GM18526 (cell line): ENCODE data around the gene CHCT1.

ENCODE experiments used
- POLR2A ChIP-seq: IDR thresholded peaks from 3 replicates; pipeline ENCODE4 v1.6.1; 2011; ENCODE audit not compliant: insufficient read length; ENCODE audit errors: extremely low read depth

The CHCT1 gene

DNA sequence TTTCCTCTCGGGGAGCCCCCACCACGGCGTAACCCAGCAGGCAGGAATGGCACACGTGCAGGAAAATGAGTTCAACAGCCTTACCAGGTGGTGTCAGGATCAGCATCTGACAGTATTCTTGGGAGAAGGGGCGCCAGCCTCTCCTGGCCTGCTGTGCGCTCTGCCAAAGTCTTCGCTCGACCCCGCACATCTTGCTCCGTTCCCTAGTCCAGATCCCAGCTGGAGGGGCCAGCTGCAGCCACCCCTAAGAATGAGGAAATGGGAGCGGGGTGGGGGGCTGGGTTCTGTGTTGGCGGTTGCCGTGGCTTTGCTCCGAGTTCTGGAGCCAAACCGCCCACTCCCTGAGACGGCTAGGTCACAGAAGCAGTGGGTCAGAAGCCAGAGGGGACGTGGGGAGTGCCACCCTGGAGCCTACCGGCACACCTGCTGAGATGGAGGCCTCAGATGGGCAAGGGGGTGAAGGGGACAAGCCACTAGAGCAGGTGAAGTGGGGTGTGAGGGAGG, at the start of gene CHCT1:
TSS of gene CHCT1 (plus strand) at position 328 of the 504 bp plus-strand sequence. CDS start at position 432, 104 bp downstream.
- TF ChIP-seq POLR2A: no peak

GRCh38 chr17:60372790-60373483, 49.4 kb upstream of the CHCT1 start:
- no peak for TF ChIP-seq POLR2A

DNA sequence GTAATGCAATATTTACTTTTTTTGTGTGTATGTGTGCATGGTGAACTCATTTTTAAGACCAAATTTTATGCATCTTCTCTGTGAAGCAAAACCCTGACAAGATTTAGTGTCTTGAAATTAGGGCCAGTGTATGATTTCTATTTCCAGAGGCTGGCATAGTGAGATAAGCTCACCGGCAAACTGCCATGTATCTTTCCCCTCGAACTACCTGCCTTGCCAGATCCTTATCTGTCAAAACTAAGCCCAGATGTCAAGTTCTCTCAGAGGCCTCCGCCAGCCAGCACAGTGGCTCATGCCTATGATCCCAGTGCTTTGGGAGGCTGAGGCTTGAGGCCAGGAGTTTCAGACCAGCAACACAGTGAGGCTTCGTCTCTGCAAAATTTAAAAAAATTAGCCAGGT, 40.3 kb upstream of the CHCT1 start:
- TF ChIP-seq POLR2A: no peak

- no peak for TF ChIP-seq POLR2A
These were observed 38.9 kb upstream of the CHCT1 start for GRCh38 chr17:60383379-60383778.

DNA sequence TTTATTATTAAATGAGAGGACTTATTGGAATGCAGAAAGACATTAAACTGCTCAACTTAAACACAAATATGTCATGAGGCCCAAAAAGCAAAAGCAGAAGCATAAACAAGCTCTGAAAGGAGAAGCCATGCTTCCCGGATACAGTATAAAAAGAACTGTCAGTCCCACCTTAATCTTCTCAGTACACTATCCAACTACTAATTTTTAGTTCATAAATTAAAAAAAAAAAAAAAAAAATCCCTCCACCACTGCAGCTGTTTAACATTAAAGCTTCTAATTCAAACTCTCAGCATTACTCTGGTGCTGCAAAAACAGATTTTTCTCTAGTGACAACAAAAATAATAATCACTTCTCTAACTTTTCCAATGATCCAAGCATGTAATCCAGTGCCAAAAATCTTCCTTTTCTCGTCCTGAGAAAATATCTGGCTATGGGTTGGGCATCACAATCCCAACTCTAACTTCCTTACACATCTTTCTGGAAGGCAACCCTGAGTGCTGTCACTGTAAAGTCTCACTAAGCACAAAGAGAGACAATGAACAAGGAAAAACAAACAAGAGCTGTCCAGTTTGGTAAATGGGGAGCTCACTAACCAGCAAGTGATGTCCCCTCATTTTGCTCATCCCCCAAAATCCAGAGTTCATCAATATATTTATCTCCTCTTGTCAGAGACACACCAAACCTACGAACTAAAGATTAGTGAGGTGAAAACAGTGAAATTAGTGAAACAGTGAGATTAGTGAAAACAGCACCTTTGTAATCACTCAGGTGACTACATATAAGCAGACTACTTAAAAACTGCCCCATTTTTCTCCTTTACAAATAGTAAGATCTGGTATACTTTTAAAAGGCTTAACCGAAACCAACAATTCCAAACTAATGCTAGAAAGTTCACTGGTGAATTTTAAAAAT, 35.9 kb upstream of the CHCT1 start:
- no peak for TF ChIP-seq POLR2A

GRCh38 chr17:60387666-60388065, 34.6 kb upstream of the CHCT1 start:
- no peak for TF ChIP-seq POLR2A

DNA sequence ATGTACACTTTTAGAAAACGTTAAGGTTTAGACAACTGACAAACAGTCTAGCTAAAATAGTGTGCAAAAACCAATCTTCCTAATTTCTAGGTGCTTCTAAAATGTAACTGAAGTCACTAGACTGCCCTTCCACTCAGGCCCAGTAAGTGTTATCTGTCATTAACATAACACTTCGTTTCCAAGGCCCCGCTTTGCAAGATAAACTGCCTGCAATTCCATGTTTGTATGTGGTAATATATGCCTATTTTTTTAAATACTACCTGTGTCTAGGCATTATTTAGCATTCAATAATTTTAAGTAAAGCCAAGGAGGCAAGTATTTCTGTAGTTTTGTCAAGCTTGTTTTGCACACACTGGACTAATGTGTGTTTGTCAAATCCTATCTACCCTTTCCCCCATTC, 33.5 kb upstream of the CHCT1 start:
- no peak for TF ChIP-seq POLR2A

DNA sequence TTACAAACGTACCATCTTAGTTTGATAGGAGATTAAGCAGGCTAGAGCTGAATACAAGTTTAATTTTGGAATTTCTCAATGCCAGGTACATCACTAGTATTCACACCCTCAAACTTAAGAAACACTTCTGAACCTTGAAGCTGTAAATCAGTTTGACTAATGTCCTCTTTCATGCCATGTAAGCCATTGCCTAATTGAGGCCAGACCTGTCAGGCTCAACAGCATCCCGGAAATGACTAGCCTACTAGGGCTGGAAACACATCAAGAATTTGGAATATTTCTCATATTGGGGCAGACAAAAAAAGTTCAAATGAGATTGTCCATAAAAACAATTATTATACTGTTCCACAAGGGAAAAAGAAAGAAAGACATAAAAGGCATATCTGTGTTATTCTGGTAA, 32.1 kb upstream of the CHCT1 start:
- TF ChIP-seq POLR2A: no peak

DNA sequence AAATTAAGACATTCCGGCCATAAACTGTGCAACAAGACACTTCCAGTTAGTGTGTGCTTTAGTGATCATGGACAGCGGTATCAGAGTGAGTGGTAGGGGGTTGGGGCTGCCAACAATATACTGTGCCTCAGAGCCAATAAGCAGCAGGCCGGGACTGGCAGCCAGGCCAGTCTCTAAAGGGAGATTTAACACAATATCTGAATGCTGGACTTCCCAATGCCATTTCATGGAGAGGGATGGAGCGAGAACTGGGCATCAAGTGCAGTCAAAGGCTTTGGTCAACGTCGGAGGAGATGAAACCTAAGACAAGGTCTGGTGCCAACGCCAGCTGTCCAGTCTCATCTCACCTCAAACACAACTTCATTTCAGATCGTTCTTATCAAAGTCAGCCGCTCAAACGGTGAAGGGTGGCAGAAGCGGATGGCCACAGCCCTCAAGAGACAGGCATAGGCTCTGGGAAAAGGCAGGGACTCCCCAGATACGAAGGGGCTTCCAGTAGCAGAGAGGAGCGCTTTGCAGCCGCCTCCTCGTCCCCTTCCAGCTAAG, 31.3 kb upstream of the CHCT1 start:
- TF ChIP-seq POLR2A: no peak

DNA sequence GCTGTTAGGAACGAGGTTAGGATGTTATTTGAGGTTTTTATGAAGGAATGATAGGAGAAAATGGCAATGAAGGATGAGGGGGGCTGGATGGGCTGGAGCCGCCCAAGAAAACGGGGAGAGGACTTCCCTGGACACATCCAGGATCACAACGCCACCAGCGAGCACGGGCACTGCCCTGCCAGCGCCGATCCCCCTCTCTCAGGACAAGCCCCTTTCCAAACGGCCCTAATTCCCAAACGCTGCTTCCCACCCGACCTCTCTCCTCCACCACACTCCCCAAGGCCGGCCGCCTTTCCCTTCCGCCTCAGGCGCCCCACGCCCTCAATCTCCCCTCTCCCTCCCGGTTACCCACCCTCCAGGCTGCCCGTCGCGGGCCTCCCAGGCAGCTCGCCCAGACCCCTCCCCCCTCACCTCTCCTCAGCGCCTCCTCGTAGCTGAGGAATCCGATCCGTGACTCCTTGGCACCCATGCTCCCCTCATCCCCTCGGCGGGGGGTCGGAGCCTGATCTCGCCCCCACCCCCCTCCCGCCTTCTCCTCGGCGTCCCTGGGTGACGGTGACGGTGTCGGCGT, 30.7 kb upstream of the CHCT1 start:
- no peak for TF ChIP-seq POLR2A

GRCh38 chr17:60392042-60392844, 30.0 kb upstream of the CHCT1 start, which contains the start of gene USP32:
Gene USP32, minus strand, starts transcription at chr17:60392133. Its CDS starts 194 bp downstream, at chr17:60391939.
- peak; percentile 73 for TF ChIP-seq POLR2A

DNA sequence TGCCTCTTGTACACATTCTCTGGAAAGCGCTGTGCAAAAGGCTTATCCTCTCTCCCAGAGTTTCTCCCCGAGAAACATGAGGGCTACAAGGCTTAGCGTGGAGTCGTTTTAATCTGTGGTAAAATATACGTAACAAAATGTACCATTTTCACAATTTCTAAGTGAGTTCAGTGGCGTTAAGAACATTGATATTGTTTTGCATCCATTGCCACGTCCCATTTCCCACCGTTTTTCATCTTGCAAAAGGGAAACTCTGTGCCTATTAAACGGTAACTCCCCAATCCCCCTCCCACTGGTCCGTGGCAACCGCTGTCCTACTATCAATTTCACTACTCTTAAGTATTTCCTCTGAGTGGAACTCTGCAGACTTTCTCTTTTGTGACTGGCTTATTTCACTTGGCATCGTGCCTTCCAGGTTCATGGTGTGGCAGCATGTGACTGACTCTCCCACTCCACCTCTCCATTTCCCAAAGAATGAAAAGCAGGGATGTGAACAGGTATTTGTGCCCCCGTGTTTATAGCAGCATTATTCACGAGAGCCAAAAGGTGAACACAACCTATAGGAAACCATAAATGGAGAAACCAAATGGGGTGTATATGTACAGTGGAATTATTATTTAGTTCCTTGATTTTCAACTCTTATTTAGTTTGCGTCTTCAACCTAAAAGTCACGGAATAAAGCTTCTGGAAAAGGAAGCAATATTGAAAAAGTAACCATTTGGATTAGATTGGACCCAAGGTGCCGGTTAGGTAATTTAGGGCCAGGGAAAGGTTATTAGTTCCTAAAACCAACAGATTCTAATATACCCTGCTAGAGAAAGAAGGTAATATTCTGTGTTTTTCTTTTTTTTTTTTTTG, 29.2 kb upstream of the CHCT1 start:
- no peak for TF ChIP-seq POLR2A

DNA sequence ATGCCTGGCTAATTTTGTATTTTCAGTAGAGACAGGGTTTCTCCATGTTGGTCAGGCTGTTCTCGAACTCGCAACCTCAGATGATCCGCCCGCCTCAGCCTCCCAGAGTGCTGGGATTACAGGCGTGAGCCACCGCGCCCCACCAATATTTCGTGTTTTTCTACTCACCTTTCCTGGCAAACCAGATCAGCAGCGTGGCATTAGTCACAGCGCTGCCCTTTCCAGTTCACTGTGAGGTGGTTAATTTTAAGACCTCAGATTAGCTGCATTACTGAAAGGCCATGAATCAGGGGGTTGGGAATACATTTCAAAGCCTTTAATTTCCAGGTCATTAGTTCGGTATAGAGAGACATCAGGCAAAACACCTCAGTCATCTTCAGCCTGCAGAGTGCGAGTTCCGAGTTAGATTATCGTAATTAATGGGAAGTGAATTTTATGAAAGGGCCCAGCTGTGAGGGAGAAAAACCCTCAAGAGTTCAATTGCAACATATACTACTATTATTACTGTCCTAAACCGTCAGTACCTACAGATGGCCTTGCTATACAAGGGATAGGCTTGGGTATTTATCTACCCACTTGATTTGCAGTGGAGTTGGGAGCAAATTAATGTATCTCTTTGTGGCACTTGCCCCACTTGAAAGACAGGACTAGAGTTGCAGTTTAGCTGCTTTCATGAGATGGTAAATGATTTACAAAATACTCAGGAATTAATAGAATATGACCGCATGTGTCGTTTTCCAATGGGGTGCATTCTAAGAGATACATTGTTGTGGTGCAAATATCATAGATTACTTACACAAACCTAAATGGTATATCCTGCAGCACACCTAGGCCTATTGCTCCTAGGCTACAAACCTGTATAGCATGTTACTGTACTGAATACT, 28.2 kb upstream of the CHCT1 start:
- TF ChIP-seq POLR2A: no peak
